Neural cell (in vitro differentiated cells): ENCODE measurements around the gene PCDHB3. TPM values are rescaled to one million over a fixed set of nuclear protein-coding genes. Genes with fewer than 3 reads are reported as not detected.

ENCODE experiments used
- H2AFZ ChIP-seq: fragments of 200-600, 300-800 bp; sonication (generic), shearing (Covaris generic); 2 replicates; pipeline ENCODE4 v1.6.0; 2014; ENCODE audit warnings: low read depth, mild to moderate bottlenecking, antibody characterized with exemption, low read length, moderate library complexity
- H3F3A ChIP-seq: fragments of 200-600 bp; shearing (Covaris generic); 2 replicates; pipeline ENCODE4 v1.6.1; 2016; ENCODE audit warnings: mild to moderate bottlenecking, moderate library complexity, mixed read lengths, antibody characterized with exemption, low read length; ENCODE audit not compliant: insufficient read depth, poor library complexity, severe bottlenecking
- H3K27ac ChIP-seq: fragments of 200-600, 300-800 bp; sonication (generic), shearing (Covaris generic); 2 replicates; pipeline ENCODE4 v1.5.1; 2014; ENCODE audit warnings: mild to moderate bottlenecking, low read length, moderate library complexity
- H3K27me3 ChIP-seq: fragments of 300-800, 200-600 bp; sonication (generic), shearing (Covaris generic); 2 replicates; pipeline ENCODE4 v1.6.0; 2014; ENCODE audit warnings: mild to moderate bottlenecking, low read depth, low read length, moderate library complexity; ENCODE audit not compliant: insufficient read depth
- H3K36me3 ChIP-seq: fragments of 300-800, 200-600 bp; sonication (generic), shearing (Covaris generic); 2 replicates; pipeline ENCODE4 v1.5.1; 2014; ENCODE audit warnings: mild to moderate bottlenecking, antibody characterized with exemption, low read length, moderate library complexity; ENCODE audit not compliant: insufficient read depth
- H3K4me2 ChIP-seq: fragments of 300-800, 200-600 bp; sonication (generic), shearing (Covaris generic); 2 replicates; pipeline ENCODE4 v1.6.0; 2014; ENCODE audit warnings: mild to moderate bottlenecking, low read length
- H3K4me3 ChIP-seq: fragments of 300-800, 200-600 bp; sonication (generic), shearing (Covaris generic); 2 replicates; pipeline ENCODE4 v1.5.1; 2014; ENCODE audit warnings: mild to moderate bottlenecking, low read length, moderate library complexity
- H3K79me2 ChIP-seq: fragments of 200-600 bp; shearing (Covaris generic); replicated peaks from 2 replicates; pipeline ENCODE4 v1.6.0; 2014; ENCODE audit warnings: mild to moderate bottlenecking, low read length, moderate library complexity; ENCODE audit not compliant: insufficient read depth
- H3K9ac ChIP-seq: fragments of 300-800, 200-600 bp; sonication (generic), shearing (Covaris generic); 2 replicates; pipeline ENCODE4 v1.6.1; 2016; ENCODE audit warnings: mild to moderate bottlenecking, low read length, mixed read lengths
- H3K9me2 ChIP-seq: fragments of 200-600 bp; shearing (Covaris generic); 2 replicates; pipeline ENCODE4 v1.6.1; 2016; ENCODE audit warnings: mild to moderate bottlenecking, low read length, mixed read lengths; ENCODE audit not compliant: insufficient read depth
- H3K9me3 ChIP-seq: fragments of 200-600, 300-800 bp; sonication (generic), shearing (Covaris generic); 2 replicates; pipeline ENCODE4 v1.6.1; 2016; ENCODE audit warnings: mild to moderate bottlenecking, mixed run types, low read length, moderate library complexity, mixed read lengths
- H4K20me1 ChIP-seq: fragments of 200-600 bp; shearing (Covaris generic); 2 replicates; pipeline ENCODE4 v1.6.1; 2016; ENCODE audit warnings: mild to moderate bottlenecking, mixed run types; ENCODE audit not compliant: insufficient read depth
- CTCF ChIP-seq: fragments of 450-650 bp; IDR thresholded peaks from 2 replicates; pipeline ENCODE4 v1.5.1; 2014; ENCODE audit warnings: antibody characterized with exemption, mild to moderate bottlenecking, moderate library complexity; ENCODE audit not compliant: poor library complexity, severe bottlenecking
- EP300 ChIP-seq: fragments of 450-650 bp; conservative IDR thresholded peaks from 2 replicates; pipeline ENCODE4 v1.6.1; 2014; ENCODE audit warnings: antibody characterized with exemption, mild to moderate bottlenecking, moderate library complexity; ENCODE audit not compliant: poor library complexity, severe bottlenecking
- EZH2 ChIP-seq: fragments of 200-600, 300-800 bp; shearing (Covaris generic), sonication (generic); IDR thresholded peaks from 2 replicates; pipeline ENCODE4 v1.6.1; 2014; ENCODE audit warnings: antibody characterized with exemption, low read length, borderline replicate concordance, mild to moderate bottlenecking; ENCODE audit not compliant: insufficient read depth, poor library complexity, severe bottlenecking
- MXI1 ChIP-seq: fragments of 450-650 bp; conservative IDR thresholded peaks from 2 replicates; pipeline ENCODE4 v1.6.1; 2014; ENCODE audit warnings: antibody characterized with exemption, mild to moderate bottlenecking; ENCODE audit not compliant: poor library complexity, severe bottlenecking
- POLR2AphosphoS5 ChIP-seq: IDR thresholded peaks from 2 replicates; pipeline ENCODE4 v1.6.1; 2012
- RAD21 ChIP-seq: fragments of 450-650 bp; conservative IDR thresholded peaks from 2 replicates; pipeline ENCODE4 v1.6.1; 2014; ENCODE audit warnings: antibody characterized with exemption, mild to moderate bottlenecking, moderate library complexity
- REST ChIP-seq: IDR thresholded peaks from 2 replicates; pipeline ENCODE4 v1.6.1; 2012; ENCODE audit warnings: borderline replicate concordance
- SMC3 ChIP-seq: fragments of 450-650 bp; conservative IDR thresholded peaks from 2 replicates; pipeline ENCODE4 v1.6.1; 2014; ENCODE audit warnings: antibody characterized with exemption, mild to moderate bottlenecking, moderate library complexity; ENCODE audit not compliant: poor library complexity
- TAF1 ChIP-seq: IDR thresholded peaks from 2 replicates; pipeline ENCODE4 v1.6.1; 2012; ENCODE audit warnings: low read depth
- polyA plus RNA-seq: library from polyadenylated mRNA; depleted of rRNA; stranded (reverse); fragments of >200 nt; gene quantifications from 2 replicates; pipeline ENCODE4 v1.2.3, GENCODE V29; 2014

Gene PCDHB3
- polyA plus RNA-seq, 1 donor from 2014 or later = 3.9 TPM

- TF ChIP-seq REST (no peak), POLR2AphosphoS5 (no peak), TAF1 (no peak), EZH2 (no peak), MXI1 (no peak), EP300 (no peak), RAD21 (no peak), CTCF (no peak), SMC3 (no peak)
- H3F3A ChIP-seq = no peaks in the 10 kb centered on the region
- H3K4me2 ChIP-seq = no peak overlapping the region
- peak overlapping the region; percentile 58 for H3K4me3 ChIP-seq
- H2AFZ ChIP-seq = no peak overlapping the region
- H3K36me3 ChIP-seq = no peaks in the 10 kb centered on the region
- no peaks in the 10 kb centered on the region for H3K79me2 ChIP-seq
- no peaks in the 10 kb centered on the region for H3K27me3 ChIP-seq
- H3K27ac ChIP-seq = no peak overlapping the region
- no peaks in the 10 kb centered on the region for H4K20me1 ChIP-seq
- H3K9ac ChIP-seq = no peak overlapping the region
- no peaks in the 10 kb centered on the region for H3K9me2 ChIP-seq
- no peaks in the 10 kb centered on the region for H3K9me3 ChIP-seq
Measured at GRCh38 chr5:141051521-141051866, 48.8 kb upstream of the PCDHB3 start.

GRCh38 chr5:141077826-141078225 lies 22.4 kb upstream of the PCDHB3 start:
- Histone ChIP-seq H3K27ac (no peak overlapping the region), H3K9ac (no peak overlapping the region), H3K36me3 (no peaks in the 10 kb centered on the region), H3F3A (no peaks in the 10 kb centered on the region), H2AFZ (no peak overlapping the region), H3K4me3 (no peak overlapping the region), H3K4me2 (no peak overlapping the region), H3K27me3 (no peaks in the 10 kb centered on the region), H3K9me3 (peaks cover 4% of the 10 kb centered on the region), H3K9me2 (no peaks in the 10 kb centered on the region), H3K79me2 (no peaks in the 10 kb centered on the region), H4K20me1 (no peaks in the 10 kb centered on the region)
- TF ChIP-seq EZH2 (no peak), RAD21 (no peak), POLR2AphosphoS5 (no peak), REST (no peak), SMC3 (no peak), TAF1 (no peak), EP300 (no peak), MXI1 (no peak), CTCF (no peak)
